Activated T-helper 2 cell treated with anti-CD3 and anti-CD28 coated beads, Interferon-gamma antibody, Interleukin-2, Interleukin-4, amounts not matched to agents 10 μg/mL and 5 μg/mL and 100 μg/mL, durations not matched to agents 14 hours and 24 hours and 36 hours (primary cell): Measurements from ENCODE around the gene ALDH1L1. TPM values are rescaled to one million over a fixed set of nuclear protein-coding genes. Genes with fewer than 3 reads are reported as not detected.

Source experiments
- DNase-seq: peaks from one replicate; pipeline ENCODE4 v3.0.0; 2021; ENCODE audit warnings: low spot score
- H3K27ac Mint-ChIP-seq: one replicate; pipeline ENCODE4 v1.8.0; 2021; ENCODE audit warnings: mixed read lengths
- H3K27me3 Mint-ChIP-seq: one replicate; pipeline ENCODE4 v1.8.0; 2021; ENCODE audit warnings: low read depth, mixed read lengths
- H3K36me3 Mint-ChIP-seq: one replicate; pipeline ENCODE4 v1.8.0; 2021; ENCODE audit warnings: low read depth, mixed read lengths
- H3K4me1 Mint-ChIP-seq: one replicate; pipeline ENCODE4 v1.8.0; 2021; ENCODE audit warnings: low read depth, mixed read lengths
- H3K4me3 Mint-ChIP-seq: one replicate; pipeline ENCODE4 v1.8.0; 2021; ENCODE audit warnings: low read depth, mild to moderate bottlenecking, moderate library complexity, mixed read lengths
- H3K9me3 Mint-ChIP-seq: one replicate; pipeline ENCODE4 v1.8.0; 2021; ENCODE audit warnings: mixed read lengths
- intact Hi-C: fragments of 100-400 bp; cut with micrococcal nuclease; formaldehyde crosslinking; loops from one replicate; pipeline ENCODE4 v1.15.1; 2023
- total RNA-seq: library from RNA; stranded (reverse); gene quantifications from 2 replicates; pipeline ENCODE4 v1.2.3, GENCODE V29; 2022

The ALDH1L1 gene
- total RNA-seq, 1 donor from 2014 or later: not detected

GRCh38 chr3:126125341-126125740 is 55.0 kb downstream of the ALDH1L1 start:
- H3K27ac Mint-ChIP-seq: no peak overlapping the region
- H3K36me3 Mint-ChIP-seq: no peaks in the 10 kb centered on the region
- H3K27me3 Mint-ChIP-seq: peaks cover 1% of the 10 kb centered on the region
- H3K4me1 Mint-ChIP-seq: no peaks in the 10 kb centered on the region
- intact Hi-C loops: no loop called here
- no peak for DNase-seq
- H3K9me3 Mint-ChIP-seq: no peaks in the 10 kb centered on the region
- no peak overlapping the region for H3K4me3 Mint-ChIP-seq

GRCh38 chr3:126124896-126125295 is 55.5 kb downstream of the ALDH1L1 start:
- Mint-ChIP-seq H3K27ac (no peak overlapping the region), H3K36me3 (no peaks in the 10 kb centered on the region), H3K4me3 (no peak overlapping the region), H3K4me1 (no peaks in the 10 kb centered on the region), H3K9me3 (no peaks in the 10 kb centered on the region), H3K27me3 (peaks cover 1% of the 10 kb centered on the region)
- intact Hi-C loops: no loop called here
- no peak for DNase-seq

- H3K27ac Mint-ChIP-seq: no peak overlapping the region
- H3K27me3 Mint-ChIP-seq: peaks cover 1% of the 10 kb centered on the region
- intact Hi-C loops: no loop called here
- no peak for DNase-seq
- H3K9me3 Mint-ChIP-seq: no peaks in the 10 kb centered on the region
- H3K4me3 Mint-ChIP-seq: no peak overlapping the region
- no peaks in the 10 kb centered on the region for H3K4me1 Mint-ChIP-seq
- H3K36me3 Mint-ChIP-seq: no peaks in the 10 kb centered on the region
Observed at GRCh38 chr3:126124148-126124868, 56.1 kb downstream of the ALDH1L1 start.

- H3K27ac Mint-ChIP-seq: no peak overlapping the region
- no peak overlapping the region for H3K4me3 Mint-ChIP-seq
- intact Hi-C loops: no loop called here
- DNase-seq: no peak
- H3K4me1 Mint-ChIP-seq: no peaks in the 10 kb centered on the region
- no peaks in the 10 kb centered on the region for H3K9me3 Mint-ChIP-seq
- peaks cover 1% of the 10 kb centered on the region for H3K27me3 Mint-ChIP-seq
- H3K36me3 Mint-ChIP-seq: no peaks in the 10 kb centered on the region
Observed at GRCh38 chr3:126121632-126122031, 58.8 kb downstream of the ALDH1L1 start.

- no peaks in the 10 kb centered on the region for H3K9me3 Mint-ChIP-seq
- peaks cover 1% of the 10 kb centered on the region for H3K27me3 Mint-ChIP-seq
- intact Hi-C loops: no loop called here
- no peak for DNase-seq
- no peak overlapping the region for H3K27ac Mint-ChIP-seq
- H3K36me3 Mint-ChIP-seq: no peaks in the 10 kb centered on the region
- no peaks in the 10 kb centered on the region for H3K4me1 Mint-ChIP-seq
- H3K4me3 Mint-ChIP-seq: no peak overlapping the region
Observed at GRCh38 chr3:126121074-126121473, 59.3 kb downstream of the ALDH1L1 start.

- intact Hi-C loops: no loop called here
- Mint-ChIP-seq H3K4me3 (no peak overlapping the region), H3K36me3 (no peaks in the 10 kb centered on the region), H3K4me1 (no peaks in the 10 kb centered on the region), H3K27ac (no peak overlapping the region), H3K9me3 (no peaks in the 10 kb centered on the region), H3K27me3 (peaks cover 1% of the 10 kb centered on the region)
- DNase-seq: no peak
Observed at GRCh38 chr3:126119976-126120375, 60.4 kb downstream of the ALDH1L1 start.

GRCh38 chr3:126119008-126119675 is 61.2 kb downstream of the ALDH1L1 start:
- Mint-ChIP-seq H3K4me3 (no peak overlapping the region), H3K9me3 (no peaks in the 10 kb centered on the region), H3K27ac (no peak overlapping the region), H3K36me3 (no peaks in the 10 kb centered on the region), H3K27me3 (peaks cover 1% of the 10 kb centered on the region), H3K4me1 (no peaks in the 10 kb centered on the region)
- no peak for DNase-seq
- intact Hi-C loops: no loop called here

GRCh38 chr3:126118591-126118990 is 61.8 kb downstream of the ALDH1L1 start:
- Mint-ChIP-seq H3K9me3 (no peaks in the 10 kb centered on the region), H3K27ac (no peak overlapping the region), H3K36me3 (no peaks in the 10 kb centered on the region), H3K4me3 (no peak overlapping the region), H3K27me3 (peaks cover 1% of the 10 kb centered on the region), H3K4me1 (no peaks in the 10 kb centered on the region)
- intact Hi-C loops: no loop called here
- DNase-seq: no peak

GRCh38 chr3:126117786-126118185 is 62.6 kb downstream of the ALDH1L1 start:
- DNase-seq: no peak
- Mint-ChIP-seq H3K36me3 (no peaks in the 10 kb centered on the region), H3K9me3 (no peaks in the 10 kb centered on the region), H3K27ac (no peak overlapping the region), H3K4me3 (no peak overlapping the region), H3K27me3 (peaks cover 1% of the 10 kb centered on the region), H3K4me1 (no peaks in the 10 kb centered on the region)
- intact Hi-C loops: no loop called here

GRCh38 chr3:126117212-126117611 is 63.2 kb downstream of the ALDH1L1 start:
- intact Hi-C loops: no loop called here
- no peak for DNase-seq

GRCh38 chr3:126116526-126116925 is 63.9 kb downstream of the ALDH1L1 start:
- intact Hi-C loops: no loop called here
- no peak overlapping the region for H3K27ac Mint-ChIP-seq
- H3K36me3 Mint-ChIP-seq: no peaks in the 10 kb centered on the region
- no peak overlapping the region for H3K4me3 Mint-ChIP-seq
- no peak for DNase-seq
- no peaks in the 10 kb centered on the region for H3K9me3 Mint-ChIP-seq
- peaks cover 1% of the 10 kb centered on the region for H3K27me3 Mint-ChIP-seq
- H3K4me1 Mint-ChIP-seq: no peaks in the 10 kb centered on the region

More at GRCh38 chr3:126117212-126117611, 63.2 kb downstream of the ALDH1L1 start:
- Mint-ChIP-seq H3K4me3 (no peak overlapping the region), H3K4me1 (no peaks in the 10 kb centered on the region), H3K27ac (no peak overlapping the region), H3K36me3 (no peaks in the 10 kb centered on the region), H3K27me3 (peaks cover 1% of the 10 kb centered on the region), H3K9me3 (no peaks in the 10 kb centered on the region)

- H3K4me1 Mint-ChIP-seq: no peaks in the 10 kb centered on the region
- H3K27ac Mint-ChIP-seq: no peak overlapping the region
- no peaks in the 10 kb centered on the region for H3K9me3 Mint-ChIP-seq
- H3K27me3 Mint-ChIP-seq: no peaks in the 10 kb centered on the region
- H3K4me3 Mint-ChIP-seq: no peak overlapping the region
- no peak for DNase-seq
- no peaks in the 10 kb centered on the region for H3K36me3 Mint-ChIP-seq
- intact Hi-C loops: no loop called here
Observed at GRCh38 chr3:126114443-126115386, 65.7 kb downstream of the ALDH1L1 start.
